HEK293T (cell line): ENCODE measurements around the gene TTC39C.

Experiments used
- BHLHE40 ChIP-seq: fragments of 450-650 bp; IDR thresholded peaks from 2 replicates; pipeline ENCODE4 v1.6.1; 2016; ENCODE audit warnings: mild to moderate bottlenecking, moderate library complexity, borderline replicate concordance
- ELF4 ChIP-seq: fragments of 450-650 bp; IDR thresholded peaks from 2 replicates; pipeline ENCODE4 v1.6.1; 2017; ENCODE audit warnings: antibody characterized with exemption
- FOXA1 ChIP-seq: fragments of 450-650 bp; IDR thresholded peaks from 2 replicates; pipeline ENCODE4 v1.6.1; 2016; ENCODE audit warnings: mild to moderate bottlenecking
- FOXK2 ChIP-seq: fragments of 450-650 bp; IDR thresholded peaks from 2 replicates; pipeline ENCODE4 v1.6.1; 2016; ENCODE audit warnings: mild to moderate bottlenecking
- FOXM1 ChIP-seq: fragments of 450-650 bp; IDR thresholded peaks from 2 replicates; pipeline ENCODE4 v1.6.1; 2017; ENCODE audit warnings: mild to moderate bottlenecking, borderline replicate concordance
- L3MBTL2 ChIP-seq: fragments of 450-650 bp; conservative IDR thresholded peaks from 2 replicates; pipeline ENCODE4 v1.6.1; 2016; ENCODE audit warnings: mild to moderate bottlenecking
- LEF1 ChIP-seq: fragments of 450-650 bp; IDR thresholded peaks from 2 replicates; pipeline ENCODE4 v1.6.1; 2017; ENCODE audit warnings: mild to moderate bottlenecking, borderline replicate concordance
- NFRKB ChIP-seq: fragments of 450-650 bp; IDR thresholded peaks from 2 replicates; pipeline ENCODE4 v1.6.1; 2016; ENCODE audit warnings: mild to moderate bottlenecking, moderate library complexity
- PKNOX1 ChIP-seq: fragments of 450-650 bp; IDR thresholded peaks from 2 replicates; pipeline ENCODE4 v1.6.1; 2016
- SP1 ChIP-seq: fragments of 450-650 bp; IDR thresholded peaks from 2 replicates; pipeline ENCODE4 v1.6.1; 2017
- SUZ12 ChIP-seq: fragments of 450-650 bp; IDR thresholded peaks from 2 replicates; pipeline ENCODE4 v1.6.1; 2016; ENCODE audit warnings: mild to moderate bottlenecking
- TARDBP ChIP-seq: fragments of 450-650 bp; IDR thresholded peaks from 2 replicates; pipeline ENCODE4 v1.6.1; 2016
- ZNF384 ChIP-seq: fragments of 450-650 bp; IDR thresholded peaks from 2 replicates; pipeline ENCODE4 v1.6.1; 2016

GRCh38 chr18:24009246-24009645 is 5.3 kb upstream of the TTC39C start:
- no peak for TF ChIP-seq TARDBP
- no peak for TF ChIP-seq ZNF384
- no peak for TF ChIP-seq BHLHE40
- TF ChIP-seq ELF4: no peak
- no peak for TF ChIP-seq NFRKB
- TF ChIP-seq FOXM1: no peak
- no peak for TF ChIP-seq L3MBTL2
- no peak for TF ChIP-seq FOXK2
- TF ChIP-seq PKNOX1: no peak
- no peak for TF ChIP-seq FOXA1
- TF ChIP-seq SP1: no peak
- TF ChIP-seq LEF1: no peak
- TF ChIP-seq SUZ12: no peak
